Adrenal gland (tissue), 12 donors: Measurements from ENCODE around the gene SSR1. TPM values are rescaled to one million over a fixed set of nuclear protein-coding genes. Genes with fewer than 3 reads are reported as not detected.

Source experiments
- DNase-seq, 7 donors: peaks; one replicate each; pipeline ENCODE4 v3.0.0-alpha.2; 2019 to 2020
- H3K27ac ChIP-seq, 5 donors: fragments of 200-600 bp; sonication (generic) in 4 of 5; 1 replicate in 3 of 5; 2 replicates in 2 of 5; pipeline versions ENCODE4 v1.5.1 to v1.8.0; 2016 to 2020; ENCODE audit warnings: mild to moderate bottlenecking in 1 of 5
- H3K27me3 ChIP-seq: fragments of 200-600 bp; 2 replicates; pipeline ENCODE4 v1.8.0; 2021
- H3K36me3 ChIP-seq, 2 donors: fragments of 200-600 bp; replicated peaks in 1 of 2; 1 replicate in 1 of 2; 2 replicates in 1 of 2; pipeline versions ENCODE4 v1.5.1 to v1.8.0; 2018 to 2022
- H3K4me1 ChIP-seq, 2 donors: fragments of 200-600 bp; replicated peaks in 1 of 2; 1 replicate in 1 of 2; 2 replicates in 1 of 2; pipeline versions ENCODE4 v1.5.1 to v1.8.0; 2018 to 2021
- H3K4me3 ChIP-seq, 4 donors: fragments of 200-600 bp; sonication (generic) in 3 of 4; one replicate each; pipeline ENCODE4 v1.5.1; 2016 to 2018
- H3K9me3 ChIP-seq, 3 donors: fragments of 200-600 bp; sonication (generic) in 1 of 3; replicated peaks in 1 of 3; 1 replicate in 2 of 3; 2 replicates in 1 of 3; pipeline versions ENCODE4 v1.5.1 to v1.8.0; 2016 to 2021
- POLR2A ChIP-seq, 2 donors: fragments of 450-650 bp; IDR thresholded peaks; one replicate each; pipeline ENCODE4 v1.6.1; 2017; ENCODE audit warnings: antibody characterized with exemption in 2 of 2, mild to moderate bottlenecking in 2 of 2, moderate library complexity in 1 of 2
- WGBS, 4 donors: extraction: QIAGEN DNeasy Blood & Tissue Kit in 2 of 4; methylation state at CpG; one replicate each; pipeline versions ENCODE4 v1.1.5 to v1.1.7; 2013 to 2017; 5-methylcytosine and 5-hydroxymethylcytosine counted together
- intact Hi-C, 2 donors: fragments of 100-400 bp; cut with DNase I; formaldehyde crosslinking; loops; one replicate each; pipeline versions ENCODE4 v1.14.1 to v1.15.0; 2022 to 2023
- polyA plus RNA-seq, 3 donors: library from polyadenylated mRNA; stranded (reverse); fragments of 200-250 nt in 2 of 3; fragments of 350-450 nt in 1 of 3; fragmentation: Illumina TruSeq in 1 of 3; extraction: RNeasy Lipid Tissue Mini Kit (QIAGEN cat#74804) in 1 of 3; gene quantifications; one replicate each; pipeline ENCODE4 v1.2.3, GENCODE V29; 2013 to 2014
- total RNA-seq, 9 donors: library from RNA; depleted of rRNA in 4 of 9; stranded (reverse); fragments of >200 nt in 4 of 9; fragments of 120-200 nt in 1 of 9; fragmentation: NEBNext Ultra II Directional in 1 of 9; extraction: Animal tissue kit (Norgen Biotek cat#: 25700) in 1 of 9; gene quantifications; one replicate each; pipeline versions ENCODE4 v1.1.0 to v1.2.4, GENCODE V29; 2013 to 2023
- TF ChIP-seq, protein P1 (sequence below), 6 experiments: fragments of 450-650 bp in 4 of 6; fragments of 200-600 bp in 2 of 6; sonication (generic) in 1 of 6; IDR thresholded peaks; 1 replicate in 5 of 6; 2 replicates in 1 of 6; pipeline versions ENCODE4 v1.5.1 to v1.8.0; 2016 to 2021; ENCODE audit warnings: antibody characterized with exemption in 6 of 6, mild to moderate bottlenecking in 2 of 6, moderate library complexity in 1 of 6
- donor health status: healthy with polysubstance abuse.
- donor health status: Bipolar disorder and iron deficiency.
- donor health status: DM: yes; HTN: yes; CAD: no.
- donor health status: DM: no; HTN: no; CAD: no.
- donor health status: DM: no; HTN: no; CAD: no.
- donor health status: DM: yes; HTN: yes; CAD: no.

The SSR1 gene
- total and polyA plus RNA-seq, 12 donors = 9.7 to 281 (median 96.3) TPM

DNA sequence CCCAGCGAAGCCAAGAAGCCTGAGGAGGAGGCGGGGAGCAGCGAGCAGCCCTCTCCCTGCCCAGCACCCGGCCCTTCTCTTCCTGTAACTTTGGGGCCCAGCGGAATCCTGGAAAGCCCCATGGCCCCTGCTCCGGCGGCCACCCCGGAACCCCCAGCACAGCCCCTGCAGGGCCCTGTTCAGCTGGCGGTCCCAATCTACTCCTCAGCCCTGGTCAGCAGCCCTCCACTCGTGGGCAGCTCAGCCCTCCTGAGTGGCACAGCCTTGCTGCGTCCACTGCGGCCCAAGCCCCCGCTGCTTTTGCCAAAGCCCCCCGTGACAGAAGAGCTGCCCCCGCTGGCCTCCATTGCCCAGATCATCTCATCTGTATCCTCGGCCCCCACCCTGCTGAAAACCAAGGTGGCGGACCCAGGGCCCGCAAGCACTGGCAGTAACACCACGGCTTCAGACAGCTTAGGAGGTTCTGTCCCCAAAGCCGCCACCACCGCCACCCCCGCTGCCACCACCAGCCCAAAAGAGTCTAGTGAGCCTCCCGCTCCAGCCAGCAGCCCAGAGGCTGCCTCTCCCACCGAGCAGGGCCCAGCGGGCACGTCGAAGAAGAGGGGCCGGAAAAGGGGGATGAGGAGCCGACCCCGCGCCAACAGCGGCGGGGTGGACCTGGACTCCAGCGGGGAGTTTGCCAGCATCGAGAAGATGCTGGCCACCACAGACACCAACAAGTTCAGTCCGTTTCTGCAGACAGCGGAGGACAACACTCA is 81.9 kb downstream of the SSR1 start:
- intact Hi-C loops = no loop called here
- TF ChIP-seq POLR2A (IDR thresholded peaks at IDR 0.05) = no peak
- TF ChIP-seq, protein P1, sequence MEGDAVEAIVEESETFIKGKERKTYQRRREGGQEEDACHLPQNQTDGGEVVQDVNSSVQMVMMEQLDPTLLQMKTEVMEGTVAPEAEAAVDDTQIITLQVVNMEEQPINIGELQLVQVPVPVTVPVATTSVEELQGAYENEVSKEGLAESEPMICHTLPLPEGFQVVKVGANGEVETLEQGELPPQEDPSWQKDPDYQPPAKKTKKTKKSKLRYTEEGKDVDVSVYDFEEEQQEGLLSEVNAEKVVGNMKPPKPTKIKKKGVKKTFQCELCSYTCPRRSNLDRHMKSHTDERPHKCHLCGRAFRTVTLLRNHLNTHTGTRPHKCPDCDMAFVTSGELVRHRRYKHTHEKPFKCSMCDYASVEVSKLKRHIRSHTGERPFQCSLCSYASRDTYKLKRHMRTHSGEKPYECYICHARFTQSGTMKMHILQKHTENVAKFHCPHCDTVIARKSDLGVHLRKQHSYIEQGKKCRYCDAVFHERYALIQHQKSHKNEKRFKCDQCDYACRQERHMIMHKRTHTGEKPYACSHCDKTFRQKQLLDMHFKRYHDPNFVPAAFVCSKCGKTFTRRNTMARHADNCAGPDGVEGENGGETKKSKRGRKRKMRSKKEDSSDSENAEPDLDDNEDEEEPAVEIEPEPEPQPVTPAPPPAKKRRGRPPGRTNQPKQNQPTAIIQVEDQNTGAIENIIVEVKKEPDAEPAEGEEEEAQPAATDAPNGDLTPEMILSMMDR (IDR thresholded peaks at IDR 0.05) = no peak
- no peak for DNase-seq
- no peaks in the 10 kb centered on the region for H3K27me3 ChIP-seq
- peaks cover 0 to 88% of the 10 kb centered on the region in 2 donors for H3K36me3 ChIP-seq
- no peak overlapping the region for H3K27ac ChIP-seq
- H3K9me3 ChIP-seq = no peaks in the 10 kb centered on the region
- no peak overlapping the region for H3K4me3 ChIP-seq
- 92 to 97% (median 96%) methylated on average over 30 to 37 of the region's 37 CpGs for WGBS, 4 donors
- H3K4me1 ChIP-seq = peaks cover 5 to 6% of the 10 kb centered on the region in 2 donors

DNA sequence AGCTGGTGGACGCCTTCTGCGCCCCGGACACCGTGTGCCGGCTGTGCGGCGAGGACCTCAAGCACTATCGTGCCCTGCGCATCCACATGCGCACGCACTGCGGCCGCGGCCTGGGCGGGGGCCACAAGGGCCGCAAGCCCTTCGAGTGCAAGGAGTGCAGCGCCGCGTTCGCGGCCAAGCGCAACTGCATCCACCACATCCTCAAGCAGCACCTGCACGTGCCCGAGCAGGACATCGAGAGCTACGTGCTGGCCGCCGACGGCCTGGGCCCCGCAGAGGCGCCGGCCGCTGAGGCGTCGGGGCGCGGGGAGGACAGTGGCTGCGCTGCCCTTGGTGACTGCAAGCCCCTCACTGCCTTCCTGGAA is 82.7 kb downstream of the SSR1 start:
- Histone ChIP-seq H3K9me3 (no peaks in the 10 kb centered on the region), H3K27ac (no peak overlapping the region), H3K4me3 (no peak overlapping the region), H3K4me1 (no peaks in the 10 kb centered on the region), H3K27me3 (no peaks in the 10 kb centered on the region), H3K36me3 (peaks cover 0 to 91% of the 10 kb centered on the region in 2 donors)
- no peak for TF ChIP-seq POLR2A (IDR thresholded peaks at IDR 0.05)
- TF ChIP-seq, protein P1 (IDR thresholded peaks at IDR 0.05) = no peak
- no peak for DNase-seq
- intact Hi-C loops = no loop called here
- WGBS, 4 donors = 98 to 100% (median 98%) methylated on average over 8 to 39 of the region's 39 CpGs

DNA sequence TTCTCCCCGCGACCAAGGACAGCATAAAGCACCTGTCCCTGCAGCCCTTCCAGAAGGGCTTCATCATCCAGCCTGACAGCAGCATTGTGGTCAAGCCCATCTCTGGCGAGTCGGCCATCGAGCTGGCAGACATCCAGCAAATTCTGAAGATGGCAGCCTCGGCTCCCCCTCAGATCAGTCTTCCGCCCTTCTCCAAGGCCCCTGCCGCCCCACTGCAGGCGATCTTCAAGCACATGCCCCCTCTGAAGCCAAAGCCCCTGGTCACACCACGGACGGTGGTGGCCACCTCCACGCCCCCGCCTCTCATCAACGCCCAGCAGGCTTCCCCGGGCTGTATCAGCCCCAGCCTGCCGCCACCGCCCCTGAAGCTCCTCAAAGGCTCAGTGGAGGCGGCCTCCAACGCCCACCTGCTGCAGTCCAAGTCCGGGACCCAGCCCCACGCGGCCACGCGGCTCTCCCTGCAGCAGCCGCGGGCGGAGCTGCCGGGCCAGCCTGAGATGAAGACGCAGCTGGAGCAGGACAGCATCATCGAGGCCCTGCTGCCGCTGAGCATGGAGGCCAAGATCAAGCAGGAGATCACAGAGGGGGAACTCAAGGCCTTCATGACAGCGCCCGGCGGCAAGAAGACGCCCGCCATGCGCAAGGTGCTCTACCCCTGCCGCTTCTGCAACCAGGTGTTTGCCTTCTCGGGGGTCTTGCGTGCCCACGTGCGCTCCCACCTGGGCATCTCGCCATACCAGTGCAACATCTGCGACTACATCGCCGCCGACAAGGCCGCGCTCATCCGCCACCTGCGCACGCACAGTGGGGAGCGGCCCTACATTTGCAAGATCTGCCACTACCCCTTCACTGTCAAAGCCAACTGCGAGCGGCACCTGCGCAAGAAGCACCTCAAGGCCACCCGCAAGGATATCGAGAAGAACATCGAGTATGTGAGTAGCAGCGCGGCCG is 83.3 kb downstream of the SSR1 start:
- intact Hi-C loops = no loop called here
- no peaks in the 10 kb centered on the region for H3K9me3 ChIP-seq
- peaks cover 0 to 91% of the 10 kb centered on the region in 2 donors for H3K36me3 ChIP-seq
- H3K4me3 ChIP-seq = no peak overlapping the region
- H3K27me3 ChIP-seq = no peaks in the 10 kb centered on the region
- H3K27ac ChIP-seq = no peak overlapping the region
- 92 to 95% (median 94%) methylated on average over 47 to 62 of the region's 62 CpGs for WGBS, 4 donors
- no peaks in the 10 kb centered on the region for H3K4me1 ChIP-seq
- TF ChIP-seq POLR2A (IDR thresholded peaks at IDR 0.05) = no peak
- TF ChIP-seq, protein P1 (IDR thresholded peaks at IDR 0.05) = no peak
- no peak for DNase-seq

- H3K36me3 ChIP-seq = peaks cover 0 to 85% of the 10 kb centered on the region in 2 donors
- no peak for TF ChIP-seq POLR2A (IDR thresholded peaks at IDR 0.05)
- TF ChIP-seq, protein P1 (IDR thresholded peaks at IDR 0.05) = no peak
- H3K9me3 ChIP-seq = no peaks in the 10 kb centered on the region
- WGBS, 4 donors = 89 to 96% (median 90%) methylated on average over 11 to 21 of the region's 21 CpGs
- no peak overlapping the region for H3K27ac ChIP-seq
- intact Hi-C loops = no loop called here
- no peak for DNase-seq
- H3K4me1 ChIP-seq = no peaks in the 10 kb centered on the region
- no peaks in the 10 kb centered on the region for H3K27me3 ChIP-seq
- H3K4me3 ChIP-seq = no peak overlapping the region
Measured at GRCh38 chr6:7228662-7229375, 84.2 kb downstream of the SSR1 start.
